HEK293 (cell line): Measurements from ENCODE around the gene LPP.

ENCODE experiments used
- CTCF ChIA-PET: fragments of 350-600 bp; formaldehyde crosslinking; extraction: SDS; loops from one replicate; lab custom pipeline; 2021; ENCODE audit warnings: antibody characterized with exemption; lab: Yijun Ruan, JAX
- POLR2A ChIA-PET: fragments of 300-600 bp; formaldehyde crosslinking; extraction: SDS; loops from one replicate; lab custom pipeline; 2020; ENCODE audit warnings: antibody characterized with exemption, inconsistent platforms; lab: Yijun Ruan, JAX
- H3K27ac ChIP-seq: fragments of 200-500 bp; sonication (Bioruptor generic); 2 replicates; pipeline ENCODE4 v1.5.1; 2014; ENCODE audit warnings: low read depth, low read length, control low read depth, inconsistent platforms; ENCODE audit errors: extremely low read depth
- H3K36me3 ChIP-seq, 2 experiments: fragments of 200-500 bp in 1 of 2; sonication (Bioruptor generic) in 1 of 2; 1 replicate in 1 of 2; 2 replicates in 1 of 2; pipeline ENCODE4 v1.5.1; 2014 to 2017; ENCODE audit warnings: inconsistent platforms in 2 of 2, low read length in 2 of 2; ENCODE audit not compliant: control insufficient read depth in 2 of 2, insufficient read depth in 1 of 2
- H3K4me1 ChIP-seq: fragments of 200-500 bp; sonication (Bioruptor generic); 2 replicates; pipeline ENCODE4 v1.5.1; 2014; ENCODE audit warnings: mild to moderate bottlenecking, low read length, inconsistent platforms; ENCODE audit not compliant: control insufficient read depth, insufficient read depth
- H3K4me3 ChIP-seq: 2 replicates; pipeline ENCODE4 v1.5.1; 2011; ENCODE audit warnings: low read depth, mild to moderate bottlenecking, control low read depth, low read length, moderate library complexity
- H3K9me3 ChIP-seq: fragments of 200-500 bp; sonication (Bioruptor generic); 2 replicates; pipeline ENCODE4 v1.5.1; 2014; ENCODE audit warnings: low read depth, low read length, inconsistent platforms; ENCODE audit not compliant: control insufficient read depth, insufficient read depth
- GLI4 ChIP-seq: fragments of 450-650 bp; formaldehyde crosslinking; IDR thresholded peaks from 2 replicates; pipeline ENCODE4 v1.5.1; 2016; ENCODE audit warnings: missing biosample characterization, missing genetic modification characterization
- HOXA7 ChIP-seq: sonication (generic); formaldehyde crosslinking; IDR thresholded peaks from 2 replicates; pipeline ENCODE4 v1.8.1; 2022; ENCODE audit warnings: missing genetic modification reagents, borderline replicate concordance
- MZF1 ChIP-seq: fragments of 450-650 bp; formaldehyde crosslinking; IDR thresholded peaks from 2 replicates; pipeline ENCODE4 v1.5.1; 2017; ENCODE audit warnings: missing biosample characterization, missing genetic modification characterization, borderline replicate concordance
- PRDM1 ChIP-seq: fragments of 450-650 bp; formaldehyde crosslinking; IDR thresholded peaks from 2 replicates; pipeline ENCODE4; 2016; ENCODE audit warnings: missing biosample characterization, missing genetic modification characterization
- WT1 ChIP-seq: fragments of 450-650 bp; formaldehyde crosslinking; IDR thresholded peaks from 2 replicates; pipeline ENCODE4 v1.5.1; 2016; ENCODE audit warnings: missing biosample characterization, missing genetic modification characterization
- ZBTB20 ChIP-seq: fragments of 450-650 bp; formaldehyde crosslinking; IDR thresholded peaks from 2 replicates; pipeline ENCODE4 v1.5.1; 2016; ENCODE audit warnings: missing biosample characterization, missing genetic modification characterization
- ZNF248 ChIP-seq: fragments of 450-650 bp; formaldehyde crosslinking; IDR thresholded peaks from 2 replicates; pipeline ENCODE4 v1.5.1; 2017; ENCODE audit warnings: missing biosample characterization, missing genetic modification characterization
- ZNF350 ChIP-seq: fragments of 450-650 bp; formaldehyde crosslinking; IDR thresholded peaks from 2 replicates; pipeline ENCODE4 v1.5.0; 2017; ENCODE audit warnings: missing biosample characterization, mild to moderate bottlenecking, missing genetic modification characterization
- ZNF37A ChIP-seq: fragments of 450-650 bp; IDR thresholded peaks from 2 replicates; pipeline ENCODE4 v1.5.1; 2018; ENCODE audit warnings: missing biosample characterization, missing genetic modification characterization
- ZNF473 ChIP-seq: fragments of 450-650 bp; formaldehyde crosslinking; IDR thresholded peaks from 2 replicates; pipeline ENCODE4 v1.5.1; 2017; ENCODE audit warnings: missing biosample characterization, missing genetic modification characterization
- ZNF585B ChIP-seq: fragments of 450-650 bp; formaldehyde crosslinking; IDR thresholded peaks from 2 replicates; pipeline ENCODE4 v1.5.1; 2016; ENCODE audit warnings: missing biosample characterization, missing genetic modification characterization
- ZNF677 ChIP-seq: fragments of 450-650 bp; IDR thresholded peaks from 2 replicates; pipeline ENCODE4 v1.5.0; 2018; ENCODE audit warnings: missing biosample characterization, mild to moderate bottlenecking, missing genetic modification characterization, moderate library complexity
- ZNF701 ChIP-seq: fragments of 450-650 bp; formaldehyde crosslinking; IDR thresholded peaks from 2 replicates; pipeline ENCODE4 v1.5.1; 2016; ENCODE audit warnings: missing biosample characterization, missing genetic modification characterization
- ZNF768 ChIP-seq: fragments of 450-650 bp; formaldehyde crosslinking; IDR thresholded peaks from 2 replicates; pipeline ENCODE4 v1.5.1; 2018; ENCODE audit warnings: missing biosample characterization, mild to moderate bottlenecking, missing genetic modification characterization
- TF ChIP-seq, protein P1 (sequence below): fragments of 450-650 bp; formaldehyde crosslinking; IDR thresholded peaks from 2 replicates; pipeline ENCODE4 v1.5.1; 2016; ENCODE audit warnings: missing biosample characterization, missing genetic modification characterization
- TF ChIP-seq, protein P2 (sequence below): fragments of 450-650 bp; formaldehyde crosslinking; IDR thresholded peaks from 2 replicates; pipeline ENCODE4 v1.5.1; 2017; ENCODE audit warnings: missing biosample characterization, missing genetic modification characterization

Gene LPP

DNA sequence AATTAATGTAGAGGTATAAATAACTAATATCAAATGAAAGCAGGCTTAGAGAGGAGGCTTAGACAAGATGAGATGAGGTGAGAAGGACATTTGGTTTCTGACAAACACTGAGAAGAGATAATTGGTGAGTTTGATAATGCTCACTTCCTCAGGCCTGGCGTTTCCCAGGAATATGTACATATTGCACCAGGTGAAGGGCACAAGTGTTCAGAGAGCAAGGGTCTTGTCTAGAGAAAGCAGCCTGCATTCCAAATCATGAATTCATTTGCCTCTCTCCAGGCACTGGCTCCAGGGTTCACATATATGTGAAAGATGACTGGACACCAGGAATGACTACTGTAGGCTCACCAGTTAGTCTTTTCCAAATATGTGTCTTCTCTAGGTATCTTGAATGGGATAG is 48.0 kb upstream of the LPP start:
- H3K4me1 ChIP-seq: no peaks in the 10 kb centered on the region
- no peaks in the 10 kb centered on the region for H3K9me3 ChIP-seq
- H3K27ac ChIP-seq: no peak overlapping the region
- TF ChIP-seq HOXA7 (CRISPR knock-in tag): no peak
- TF ChIP-seq ZNF37A: no peak
- TF ChIP-seq, protein P1, sequence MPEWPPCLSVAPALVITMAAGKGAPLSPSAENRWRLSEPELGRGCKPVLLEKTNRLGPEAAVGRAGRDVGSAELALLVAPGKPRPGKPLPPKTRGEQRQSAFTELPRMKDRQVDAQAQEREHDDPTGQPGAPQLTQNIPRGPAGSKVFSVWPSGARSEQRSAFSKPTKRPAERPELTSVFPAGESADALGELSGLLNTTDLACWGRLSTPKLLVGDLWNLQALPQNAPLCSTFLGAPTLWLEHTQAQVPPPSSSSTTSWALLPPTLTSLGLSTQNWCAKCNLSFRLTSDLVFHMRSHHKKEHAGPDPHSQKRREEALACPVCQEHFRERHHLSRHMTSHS (tag by site-specific recombination): no peak
- TF ChIP-seq PRDM1 (tag by site-specific recombination): no peak
- no peak for TF ChIP-seq ZNF701 (tag by site-specific recombination)
- no peak for TF ChIP-seq ZNF350 (tag by site-specific recombination)
- TF ChIP-seq ZNF248 (tag by site-specific recombination): no peak
- no peak for TF ChIP-seq GLI4
- no peak for TF ChIP-seq WT1 (tag by site-specific recombination)
- TF ChIP-seq ZBTB20: no peak
- H3K36me3 ChIP-seq: no peaks in the 10 kb centered on the region
- no peak overlapping the region for H3K4me3 ChIP-seq
- CTCF ChIA-PET: no interaction called here
- POLR2A ChIA-PET: interaction anchor here (0.6 kb wide), 1 partner anchor 252 kb away, joined by 3 read pairs; no protein-coding TSS in a partner anchor

DNA sequence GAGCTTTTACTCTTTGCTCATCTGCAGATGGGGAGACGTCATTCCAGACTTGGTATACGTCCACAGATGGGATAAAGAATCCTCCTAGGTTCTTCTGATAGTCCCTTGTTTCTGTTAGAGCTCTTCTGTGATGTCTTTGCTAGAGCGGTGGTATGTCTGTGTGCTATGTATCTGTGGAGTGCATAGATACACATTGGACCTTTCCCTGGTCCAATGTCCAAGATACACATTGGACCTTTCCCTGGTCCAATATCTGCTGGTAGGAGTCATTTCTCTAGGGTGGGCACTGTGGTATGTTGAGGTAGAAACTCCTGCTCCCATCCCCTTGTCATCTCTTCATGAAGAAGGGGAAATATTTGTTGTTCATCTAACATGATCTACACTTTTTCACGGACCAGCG is 47.5 kb upstream of the LPP start:
- ChIA-PET CTCF (no interaction called here), POLR2A (interaction anchor here (0.6 kb wide), 1 partner anchor 251 kb away, joined by 3 read pairs; no protein-coding TSS in a partner anchor)
- Histone ChIP-seq H3K9me3 (no peaks in the 10 kb centered on the region), H3K4me3 (no peak overlapping the region), H3K36me3 (no peaks in the 10 kb centered on the region), H3K27ac (no peak overlapping the region), H3K4me1 (no peaks in the 10 kb centered on the region)
- no peak for TF ChIP-seq ZNF677 (tag by site-specific recombination)
- no peak for TF ChIP-seq ZNF768 (tag by site-specific recombination)

DNA sequence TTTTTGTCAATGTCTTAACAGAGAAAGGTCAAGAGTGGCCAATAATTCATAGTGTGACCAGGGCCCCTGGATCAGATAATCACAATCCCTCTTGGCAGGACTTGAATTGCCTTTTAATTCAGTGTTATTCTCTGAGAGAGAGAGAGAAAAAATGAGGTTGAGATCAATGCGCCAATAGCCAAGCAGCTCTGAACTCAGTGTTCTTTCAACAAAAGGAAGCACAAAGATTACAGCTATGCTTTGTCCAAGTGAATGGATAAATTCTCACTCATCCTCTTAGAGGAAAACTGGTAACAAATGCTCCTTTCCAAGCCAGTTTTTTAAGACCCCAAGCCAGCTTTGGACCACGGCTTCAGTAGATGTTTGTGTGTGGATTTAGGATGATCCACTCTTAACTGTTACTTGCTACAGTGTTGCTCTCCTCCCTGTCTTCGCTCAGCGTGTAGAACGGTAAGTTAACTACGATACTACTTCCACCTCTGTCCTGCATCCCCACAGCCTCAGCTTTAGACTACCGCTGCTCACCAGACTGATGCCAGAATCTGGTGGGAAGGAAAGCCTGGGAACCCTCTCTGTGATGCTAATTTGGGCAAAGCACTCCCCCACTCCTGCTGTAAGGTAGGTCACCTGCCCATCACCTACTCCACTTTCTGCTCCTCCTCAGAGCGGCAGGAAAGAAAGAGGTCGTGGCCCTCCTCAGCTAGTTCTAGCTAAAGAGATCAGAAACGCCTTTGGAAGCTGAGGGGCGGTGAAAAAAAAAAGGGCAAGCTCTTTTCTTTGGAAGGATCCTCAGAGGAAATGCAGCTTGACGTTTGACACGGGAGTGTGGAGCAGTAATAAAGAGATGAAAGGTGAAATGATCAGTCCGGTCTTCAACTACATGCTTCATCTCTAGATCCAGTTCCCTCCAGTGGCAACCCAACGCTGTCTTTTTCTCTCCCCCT is 46.8 kb upstream of the LPP start:
- TF ChIP-seq, protein P2, sequence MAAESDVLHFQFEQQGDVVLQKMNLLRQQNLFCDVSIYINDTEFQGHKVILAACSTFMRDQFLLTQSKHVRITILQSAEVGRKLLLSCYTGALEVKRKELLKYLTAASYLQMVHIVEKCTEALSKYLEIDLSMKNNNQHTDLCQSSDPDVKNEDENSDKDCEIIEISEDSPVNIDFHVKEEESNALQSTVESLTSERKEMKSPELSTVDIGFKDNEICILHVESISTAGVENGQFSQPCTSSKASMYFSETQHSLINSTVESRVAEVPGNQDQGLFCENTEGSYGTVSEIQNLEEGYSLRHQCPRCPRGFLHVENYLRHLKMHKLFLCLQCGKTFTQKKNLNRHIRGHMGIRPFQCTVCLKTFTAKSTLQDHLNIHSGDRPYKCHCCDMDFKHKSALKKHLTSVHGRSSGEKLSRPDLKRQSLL (tag by site-specific recombination): no peak
- no peak for TF ChIP-seq WT1 (tag by site-specific recombination)
- TF ChIP-seq ZNF473 (tag by site-specific recombination): no peak
- no peak for TF ChIP-seq ZNF585B (tag by site-specific recombination)
- no peak for TF ChIP-seq MZF1 (tag by site-specific recombination)
- Histone ChIP-seq H3K4me3 (no peak overlapping the region), H3K4me1 (no peaks in the 10 kb centered on the region), H3K27ac (no peak overlapping the region), H3K36me3 (no peaks in the 10 kb centered on the region), H3K9me3 (no peaks in the 10 kb centered on the region)
- ChIA-PET POLR2A (interaction anchor here (0.6 kb wide), 1 partner anchor 250 kb away, joined by 3 read pairs; no protein-coding TSS in a partner anchor), CTCF (interaction anchor here (1.0 kb wide), 1 partner anchor 124 kb away, joined by 3 read pairs; no protein-coding TSS in a partner anchor)
